ENCODE measurements around the gene DRAP1. TPM values are rescaled to one million over a fixed set of nuclear protein-coding genes. Genes with fewer than 3 reads are reported as not detected.

The DRAP1 gene
- total RNA-seq, 2 donors from 2014 or later = 72.1 to 83.1 TPM

GRCh38 chr11:65911682-65912568 lies 7.3 kb upstream of the DRAP1 start:
- H3K27me3 ChIP-seq = no peaks in the 10 kb centered on the region
- H3K36me3 ChIP-seq = no peaks in the 10 kb centered on the region
- H3K9me3 ChIP-seq = no peaks in the 10 kb centered on the region
- H3K27ac ChIP-seq = no peak overlapping the region
- peak in 1 of 2 donors; percentile 54 for TF ChIP-seq CTCF (IDR thresholded peaks at IDR 0.05)
- H3K4me1 ChIP-seq = peaks cover 0 to 36% of the 10 kb centered on the region in 2 donors
- no peak for DNase-seq (ENCODE audit: low spot score)
- no peak overlapping the region for H3K4me3 ChIP-seq

GRCh38 chr11:65912845-65913244 lies 6.4 kb upstream of the DRAP1 start:
- H3K36me3 ChIP-seq = no peaks in the 10 kb centered on the region
- TF ChIP-seq CTCF (IDR thresholded peaks at IDR 0.05) = no peak
- H3K27me3 ChIP-seq = no peaks in the 10 kb centered on the region
- no peak for DNase-seq (ENCODE audit: low spot score)
- H3K27ac ChIP-seq = no peak overlapping the region
- no peak overlapping the region for H3K4me3 ChIP-seq
- peaks cover 0 to 45% of the 10 kb centered on the region in 2 donors for H3K4me1 ChIP-seq
- H3K9me3 ChIP-seq = no peaks in the 10 kb centered on the region

- peaks cover 0 to 56% of the 10 kb centered on the region in 2 donors for H3K4me1 ChIP-seq
- peak overlapping the region; percentile 93 to 97 for H3K27ac ChIP-seq
- DNase-seq (ENCODE audit: low spot score) = no peak
- H3K4me3 ChIP-seq = peak overlapping the region in 1 of 2 donors; percentile 19
- no peaks in the 10 kb centered on the region for H3K9me3 ChIP-seq
- no peak for TF ChIP-seq CTCF (IDR thresholded peaks at IDR 0.05)
- H3K36me3 ChIP-seq = no peaks in the 10 kb centered on the region
- H3K27me3 ChIP-seq = no peaks in the 10 kb centered on the region
These were observed 4.0 kb upstream of the DRAP1 start for GRCh38 chr11:65915101-65915820.

GRCh38 chr11:65915821-65916251 lies 3.4 kb upstream of the DRAP1 start:
- peak; percentile 96 for DNase-seq (ENCODE audit: low spot score)
- H3K27me3 ChIP-seq = no peaks in the 10 kb centered on the region
- H3K27ac ChIP-seq = peak overlapping the region; percentile 93 to 97
- H3K9me3 ChIP-seq = no peaks in the 10 kb centered on the region
- peak overlapping the region in 1 of 2 donors; percentile 19 for H3K4me3 ChIP-seq
- peaks cover 0 to 62% of the 10 kb centered on the region in 2 donors for H3K4me1 ChIP-seq
- H3K36me3 ChIP-seq = no peaks in the 10 kb centered on the region
- TF ChIP-seq CTCF (IDR thresholded peaks at IDR 0.05) = no peak

- no peaks in the 10 kb centered on the region for H3K9me3 ChIP-seq
- H3K4me1 ChIP-seq = peaks cover 0 to 63% of the 10 kb centered on the region in 2 donors
- peak overlapping the region; percentile 93 to 97 for H3K27ac ChIP-seq
- no peaks in the 10 kb centered on the region for H3K27me3 ChIP-seq
- H3K36me3 ChIP-seq = no peaks in the 10 kb centered on the region
- DNase-seq (ENCODE audit: low spot score) = no peak
- H3K4me3 ChIP-seq = no peak overlapping the region
- TF ChIP-seq CTCF (IDR thresholded peaks at IDR 0.05) = no peak
These were observed 2.8 kb upstream of the DRAP1 start for GRCh38 chr11:65916391-65916790.
